Measurements from ENCODE around the gene STEAP1B. TPM values are rescaled to one million over a fixed set of nuclear protein-coding genes. Genes with fewer than 3 reads are reported as not detected.

STEAP1B gene
- total and polyA plus RNA-seq, 2 of the 4 experiments (the other 2 are of a cell fraction) = 7.9 to 13.8 TPM

DNA sequence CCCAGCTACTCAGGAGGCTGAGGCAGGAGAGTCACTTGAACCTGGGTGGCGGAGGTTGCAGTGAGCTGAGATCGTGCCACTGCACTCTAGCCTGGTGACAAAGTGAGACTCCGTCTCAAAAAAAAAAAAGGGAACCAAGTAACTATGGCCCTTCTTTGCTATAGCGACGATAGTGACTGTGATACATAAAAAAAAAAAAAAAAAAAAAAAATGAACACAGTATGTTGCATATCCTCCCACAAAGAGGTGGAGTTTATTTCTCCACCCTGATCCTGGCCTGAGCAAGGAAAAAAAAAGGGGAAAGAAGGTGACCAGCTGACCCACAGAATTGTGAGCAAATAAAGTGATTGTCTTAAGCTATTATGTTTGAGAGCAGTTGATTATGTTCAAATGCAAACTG, 42.3 kb upstream of the STEAP1B start:
- no peak overlapping the region for H2BK5ac ChIP-seq (ENCODE audit: low read depth, low read length, poor library complexity, severe bottlenecking)
- no peaks in the 10 kb centered on the region for H3K4me1 ChIP-seq (ENCODE audit: control insufficient read depth, insufficient read depth, low read length)
- no peak overlapping the region for H4K5ac ChIP-seq (ENCODE audit: low read depth, low read length)
- H3K36me3 ChIP-seq (ENCODE audit: control insufficient read depth, insufficient read depth, low read length) = no peaks in the 10 kb centered on the region
- no peak overlapping the region for H2AK5ac ChIP-seq (ENCODE audit: low read depth, low read length)
- no peak overlapping the region for H2BK120ac ChIP-seq (ENCODE audit: low read depth, low read length)
- H3K27ac ChIP-seq (ENCODE audit: insufficient read depth, low read length) = no peak overlapping the region
- no peak overlapping the region for H2AFZ ChIP-seq (replicated peaks; ENCODE audit: low read length, poor library complexity)
- H3K27me3 ChIP-seq (ENCODE audit: control insufficient read depth, insufficient read depth, low read length) = peaks cover 22% of the 10 kb centered on the region
- H2BK20ac ChIP-seq (ENCODE audit: low read depth, low read length) = no peak overlapping the region
- no peak overlapping the region for H3K4me2 ChIP-seq (ENCODE audit: low read depth, low read length)
- TF ChIP-seq, protein P1, sequence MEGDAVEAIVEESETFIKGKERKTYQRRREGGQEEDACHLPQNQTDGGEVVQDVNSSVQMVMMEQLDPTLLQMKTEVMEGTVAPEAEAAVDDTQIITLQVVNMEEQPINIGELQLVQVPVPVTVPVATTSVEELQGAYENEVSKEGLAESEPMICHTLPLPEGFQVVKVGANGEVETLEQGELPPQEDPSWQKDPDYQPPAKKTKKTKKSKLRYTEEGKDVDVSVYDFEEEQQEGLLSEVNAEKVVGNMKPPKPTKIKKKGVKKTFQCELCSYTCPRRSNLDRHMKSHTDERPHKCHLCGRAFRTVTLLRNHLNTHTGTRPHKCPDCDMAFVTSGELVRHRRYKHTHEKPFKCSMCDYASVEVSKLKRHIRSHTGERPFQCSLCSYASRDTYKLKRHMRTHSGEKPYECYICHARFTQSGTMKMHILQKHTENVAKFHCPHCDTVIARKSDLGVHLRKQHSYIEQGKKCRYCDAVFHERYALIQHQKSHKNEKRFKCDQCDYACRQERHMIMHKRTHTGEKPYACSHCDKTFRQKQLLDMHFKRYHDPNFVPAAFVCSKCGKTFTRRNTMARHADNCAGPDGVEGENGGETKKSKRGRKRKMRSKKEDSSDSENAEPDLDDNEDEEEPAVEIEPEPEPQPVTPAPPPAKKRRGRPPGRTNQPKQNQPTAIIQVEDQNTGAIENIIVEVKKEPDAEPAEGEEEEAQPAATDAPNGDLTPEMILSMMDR (conservative IDR thresholded peaks at IDR 0.05; ENCODE audit: low read depth, low read length) = no peak
- TF ChIP-seq POLR2A (IDR thresholded peaks at IDR 0.05; ENCODE audit: low read depth, low read length) = no peak
- TF ChIP-seq NFE2L2 (IDR thresholded peaks at IDR 0.05; ENCODE audit: low read depth, low read length) = no peak
- no peak for TF ChIP-seq RCOR1 (IDR thresholded peaks at IDR 0.05; ENCODE audit: insufficient replicate concordance, low read length)
- TF ChIP-seq, protein P2, sequence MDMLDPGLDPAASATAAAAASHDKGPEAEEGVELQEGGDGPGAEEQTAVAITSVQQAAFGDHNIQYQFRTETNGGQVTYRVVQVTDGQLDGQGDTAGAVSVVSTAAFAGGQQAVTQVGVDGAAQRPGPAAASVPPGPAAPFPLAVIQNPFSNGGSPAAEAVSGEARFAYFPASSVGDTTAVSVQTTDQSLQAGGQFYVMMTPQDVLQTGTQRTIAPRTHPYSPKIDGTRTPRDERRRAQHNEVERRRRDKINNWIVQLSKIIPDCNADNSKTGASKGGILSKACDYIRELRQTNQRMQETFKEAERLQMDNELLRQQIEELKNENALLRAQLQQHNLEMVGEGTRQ (IDR thresholded peaks at IDR 0.05; ENCODE audit: low read depth, low read length) = no peak
- no peak for TF ChIP-seq MAFK (IDR thresholded peaks at IDR 0.05; ENCODE audit: low read depth, low read length)
- TF ChIP-seq BHLHE40 (IDR thresholded peaks at IDR 0.05; ENCODE audit: low read depth, low read length) = no peak
- no peak for TF ChIP-seq MAZ (IDR thresholded peaks at IDR 0.05; ENCODE audit: borderline replicate concordance, low read depth, low read length)
- TF ChIP-seq CEBPB (IDR thresholded peaks at IDR 0.05; ENCODE audit: low read depth, low read length) = no peak
- TF ChIP-seq, protein P3, sequence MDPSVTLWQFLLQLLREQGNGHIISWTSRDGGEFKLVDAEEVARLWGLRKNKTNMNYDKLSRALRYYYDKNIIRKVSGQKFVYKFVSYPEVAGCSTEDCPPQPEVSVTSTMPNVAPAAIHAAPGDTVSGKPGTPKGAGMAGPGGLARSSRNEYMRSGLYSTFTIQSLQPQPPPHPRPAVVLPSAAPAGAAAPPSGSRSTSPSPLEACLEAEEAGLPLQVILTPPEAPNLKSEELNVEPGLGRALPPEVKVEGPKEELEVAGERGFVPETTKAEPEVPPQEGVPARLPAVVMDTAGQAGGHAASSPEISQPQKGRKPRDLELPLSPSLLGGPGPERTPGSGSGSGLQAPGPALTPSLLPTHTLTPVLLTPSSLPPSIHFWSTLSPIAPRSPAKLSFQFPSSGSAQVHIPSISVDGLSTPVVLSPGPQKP (IDR thresholded peaks at IDR 0.05; ENCODE audit: borderline replicate concordance, low read depth, low read length) = no peak
- H3K9me3 ChIP-seq (ENCODE audit: control insufficient read depth, insufficient read depth, low read length) = no peaks in the 10 kb centered on the region
- intact Hi-C loops (cut with micrococcal nuclease) (no loop called here), dilution Hi-C loops (cut with HindIII; ENCODE audit: low sequenced_read_pairs, unreplicated experiment) (no loop called here), in situ Hi-C loops (cut with MboI; ENCODE audit: low sequenced_read_pairs) (no loop called here)
- no peak overlapping the region for H3K4ac ChIP-seq (ENCODE audit: low read depth, low read length)
- ATAC-seq (ENCODE audit: low read depth) (no peak), DNase-seq (no peak)
- H3K18ac ChIP-seq (ENCODE audit: low read depth, low read length) = no peak overlapping the region
- no peak overlapping the region for H3K23ac ChIP-seq (ENCODE audit: low read depth, low read length)
- H4K20me1 ChIP-seq (ENCODE audit: insufficient read depth, low read length) = no peaks in the 10 kb centered on the region
- POLR2A ChIA-PET (ENCODE audit: unreplicated experiment) = no interaction called here
- H3K4me3 ChIP-seq (ENCODE audit: insufficient read depth, low read depth, low read length) = no peak overlapping the region
- WGBS, 2 experiments (ENCODE audit: extremely low coverage in 2 of 2, insufficient read length in 1 of 2) = 93% methylated on average over 2 of the region's 5 CpGs; no CpG with 5 or more reads in 1 of the 2 experiments
- H3K14ac ChIP-seq (replicated peaks; ENCODE audit: low read depth, low read length) = no peak overlapping the region
- CTCF ChIA-PET = no interaction called here
- BruUV-seq (replicated peaks) = no TSS peak
- no peaks in the 10 kb centered on the region for H3K79me1 ChIP-seq (ENCODE audit: low read depth in 1 of 2, low read length in 2 of 2)
- H4K91ac ChIP-seq (ENCODE audit: insufficient read depth, low read depth, low read length) = no peak overlapping the region
- H3K9me1 ChIP-seq (ENCODE audit: insufficient read depth, low read length) = no peaks in the 10 kb centered on the region; the same call in 1 of the 2 replicates
- H3K56ac ChIP-seq (ENCODE audit: extremely low read depth, insufficient read depth, low read length) = no peak overlapping the region
- H2AK9ac ChIP-seq (replicated peaks; ENCODE audit: low read depth, low read length, poor library complexity) = no peak overlapping the region
- no peak overlapping the region for H3K9ac ChIP-seq (ENCODE audit: low read depth, low read length)
- no peak overlapping the region for H4K8ac ChIP-seq (ENCODE audit: low read depth in 2 of 2, low read length in 2 of 2)
- no peak overlapping the region for H2BK15ac ChIP-seq (ENCODE audit: low read depth, low read length)
